DOHH2 (cell line): ENCODE measurements around the gene PAM.
"Not testable (repeated sequence)": the region's sequence is repeated elsewhere in the genome, so short reads cannot be mapped to it uniquely, and the experiment has no call there.

Experiments
- H3F3A ChIP-seq: fragments of 200-600 bp; sonication (generic), shearing (Covaris generic); 2 replicates; pipeline ENCODE4 v1.6.0; 2016; ENCODE audit warnings: antibody characterized with exemption, mild to moderate bottlenecking; ENCODE audit not compliant: control insufficient read depth, insufficient read depth
- H3K27ac ChIP-seq: fragments of 200-600 bp; sonication (generic); 2 replicates; pipeline ENCODE4 v1.5.1; 2014; ENCODE audit warnings: low read depth, mild to moderate bottlenecking, low read length, moderate library complexity
- H3K27me3 ChIP-seq: fragments of 200-600 bp; sonication (generic); 2 replicates; pipeline ENCODE4 v1.6.1; 2014; ENCODE audit warnings: mild to moderate bottlenecking, low read length, mixed read lengths; ENCODE audit not compliant: control insufficient read depth
- H3K36me3 ChIP-seq: fragments of 200-600 bp; sonication (generic); 2 replicates; pipeline ENCODE4 v1.6.1; 2014; ENCODE audit warnings: mild to moderate bottlenecking, low read length, moderate library complexity, mixed read lengths; ENCODE audit not compliant: control insufficient read depth
- H3K4me1 ChIP-seq: fragments of 200-600 bp; sonication (generic); 2 replicates; pipeline ENCODE4 v1.6.1; 2014; ENCODE audit warnings: mild to moderate bottlenecking, low read length, mixed read lengths; ENCODE audit not compliant: control insufficient read depth
- H3K4me2 ChIP-seq: fragments of 200-600 bp; sonication (generic); 2 replicates; pipeline ENCODE4 v1.6.0; 2014; ENCODE audit warnings: mild to moderate bottlenecking, low read length, moderate library complexity
- H3K4me3 ChIP-seq: fragments of 200-600 bp; sonication (generic); 2 replicates; pipeline ENCODE4 v1.5.1; 2014; ENCODE audit warnings: mild to moderate bottlenecking, low read length, mixed read lengths
- H3K79me2 ChIP-seq: fragments of 200-600 bp; sonication (generic); 2 replicates; pipeline ENCODE4 v1.6.1; 2014; ENCODE audit warnings: mild to moderate bottlenecking, low read length, mixed read lengths; ENCODE audit not compliant: control insufficient read depth
- H3K9me2 ChIP-seq: fragments of 200-600 bp; sonication (generic); replicated peaks from 2 replicates; pipeline ENCODE4 v1.6.1; 2014; ENCODE audit warnings: mild to moderate bottlenecking, low read length, mixed read lengths; ENCODE audit not compliant: control insufficient read depth
- H3K9me3 ChIP-seq: fragments of 200-600 bp; sonication (generic); 2 replicates; pipeline ENCODE4 v1.6.1; 2014; ENCODE audit warnings: antibody characterized with exemption, low read length, mixed read lengths; ENCODE audit not compliant: control insufficient read depth, insufficient read depth
- H4K20me1 ChIP-seq: fragments of 200-600 bp; sonication (generic); 2 replicates; pipeline ENCODE4 v1.6.0; 2014; ENCODE audit warnings: low read depth, mild to moderate bottlenecking, antibody characterized with exemption, low read length, moderate library complexity; ENCODE audit not compliant: control insufficient read depth, insufficient read depth
- EZH2phosphoT487 ChIP-seq: fragments of 200-600 bp; sonication (generic); IDR thresholded peaks from 2 replicates; pipeline ENCODE4 v1.6.1; 2017; ENCODE audit warnings: borderline replicate concordance, mild to moderate bottlenecking, antibody characterized with exemption, low read length, moderate library complexity, mixed read lengths
- TF ChIP-seq, protein P1 (sequence below): fragments of 200-600 bp; sonication (generic); IDR thresholded peaks from one replicate; pipeline ENCODE4 v1.5.1; 2014; ENCODE audit warnings: antibody characterized with exemption, mild to moderate bottlenecking, low read depth, low read length; ENCODE audit not compliant: poor library complexity, severe bottlenecking

PAM gene

DNA sequence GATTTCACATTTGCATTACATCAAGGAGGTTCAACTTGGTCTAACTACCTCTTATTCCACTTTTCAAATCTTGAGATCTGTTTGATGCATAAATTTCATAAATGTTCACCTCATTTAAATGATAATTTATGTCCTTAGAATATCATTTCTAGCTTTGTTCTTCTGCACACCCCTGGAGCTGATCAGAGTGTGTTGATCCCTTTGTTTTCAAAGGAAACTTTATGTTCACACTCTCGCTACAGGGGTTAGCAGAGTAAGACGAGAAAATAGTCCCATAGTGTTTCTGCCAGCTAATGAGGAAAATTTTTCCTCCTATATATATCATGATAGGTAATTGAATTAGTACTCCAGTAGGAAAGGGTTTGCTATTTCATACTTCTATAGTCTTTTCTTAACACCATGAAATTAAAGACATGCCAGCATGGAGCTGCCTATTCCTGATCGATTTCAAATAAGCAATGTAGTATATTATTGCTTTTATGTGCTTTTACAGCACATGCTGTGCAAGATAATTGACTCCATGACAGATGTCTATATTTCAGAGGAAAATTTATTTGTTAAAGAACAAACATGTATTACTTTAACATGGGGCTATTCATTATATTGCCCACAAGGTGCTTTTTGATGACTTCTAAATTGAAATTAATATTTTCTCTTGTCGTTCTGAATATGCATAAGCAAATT, 4.8 kb upstream of the PAM start:
- H3K27me3 ChIP-seq, result peaks cover 15% of the 10 kb centered on the region
- H3K27ac ChIP-seq, result no peak overlapping the region
- H3K9me3 ChIP-seq, result no peaks in the 10 kb centered on the region
- H3K79me2 ChIP-seq, result no peaks in the 10 kb centered on the region
- TF ChIP-seq, protein P1, sequence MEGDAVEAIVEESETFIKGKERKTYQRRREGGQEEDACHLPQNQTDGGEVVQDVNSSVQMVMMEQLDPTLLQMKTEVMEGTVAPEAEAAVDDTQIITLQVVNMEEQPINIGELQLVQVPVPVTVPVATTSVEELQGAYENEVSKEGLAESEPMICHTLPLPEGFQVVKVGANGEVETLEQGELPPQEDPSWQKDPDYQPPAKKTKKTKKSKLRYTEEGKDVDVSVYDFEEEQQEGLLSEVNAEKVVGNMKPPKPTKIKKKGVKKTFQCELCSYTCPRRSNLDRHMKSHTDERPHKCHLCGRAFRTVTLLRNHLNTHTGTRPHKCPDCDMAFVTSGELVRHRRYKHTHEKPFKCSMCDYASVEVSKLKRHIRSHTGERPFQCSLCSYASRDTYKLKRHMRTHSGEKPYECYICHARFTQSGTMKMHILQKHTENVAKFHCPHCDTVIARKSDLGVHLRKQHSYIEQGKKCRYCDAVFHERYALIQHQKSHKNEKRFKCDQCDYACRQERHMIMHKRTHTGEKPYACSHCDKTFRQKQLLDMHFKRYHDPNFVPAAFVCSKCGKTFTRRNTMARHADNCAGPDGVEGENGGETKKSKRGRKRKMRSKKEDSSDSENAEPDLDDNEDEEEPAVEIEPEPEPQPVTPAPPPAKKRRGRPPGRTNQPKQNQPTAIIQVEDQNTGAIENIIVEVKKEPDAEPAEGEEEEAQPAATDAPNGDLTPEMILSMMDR, result no peak
- no peak for TF ChIP-seq EZH2phosphoT487
- H3K36me3 ChIP-seq, result no peaks in the 10 kb centered on the region
- no peaks in the 10 kb centered on the region for H4K20me1 ChIP-seq
- H3K9me2 ChIP-seq, result no peaks in the 10 kb centered on the region
- H3F3A ChIP-seq, result no peaks in the 10 kb centered on the region
- no peak overlapping the region for H3K4me3 ChIP-seq
- no peak overlapping the region for H3K4me2 ChIP-seq
- peaks cover 14% of the 10 kb centered on the region for H3K4me1 ChIP-seq

DNA sequence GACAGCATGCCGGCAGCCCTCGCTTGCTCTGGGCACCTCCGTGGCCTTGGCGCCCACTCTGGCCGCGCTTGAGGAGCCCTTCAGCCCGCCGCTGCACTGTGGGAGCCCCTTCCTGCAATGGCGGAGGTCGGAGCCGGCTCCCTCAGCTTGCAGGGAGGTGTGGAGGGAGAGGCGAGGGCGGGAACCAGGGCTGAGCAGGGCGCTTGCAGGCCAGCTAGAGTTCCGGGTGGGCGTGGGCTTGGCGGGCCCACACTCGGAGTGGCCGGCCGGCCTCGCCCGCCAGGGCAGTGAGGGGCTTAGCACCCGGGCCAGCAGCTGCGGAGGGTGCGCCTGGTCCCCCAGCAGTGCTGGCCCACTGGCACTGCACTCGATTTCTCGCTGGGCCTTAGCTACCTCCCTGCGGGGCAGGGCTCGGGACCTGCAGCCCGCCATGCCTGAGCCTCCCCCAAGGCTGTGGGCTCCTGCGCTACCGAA, 3.2 kb upstream of the PAM start:
- H3K27ac ChIP-seq, H3K36me3 ChIP-seq, H3F3A ChIP-seq, H3K9me2 ChIP-seq, H3K79me2 ChIP-seq, H3K4me2 ChIP-seq, H3K4me3 ChIP-seq, H4K20me1 ChIP-seq, H3K9me3 ChIP-seq: not testable (repeated sequence)
- Histone ChIP-seq H3K4me1 (peaks cover 24% of the 10 kb centered on the region), H3K27me3 (peaks cover 15% of the 10 kb centered on the region)

DNA sequence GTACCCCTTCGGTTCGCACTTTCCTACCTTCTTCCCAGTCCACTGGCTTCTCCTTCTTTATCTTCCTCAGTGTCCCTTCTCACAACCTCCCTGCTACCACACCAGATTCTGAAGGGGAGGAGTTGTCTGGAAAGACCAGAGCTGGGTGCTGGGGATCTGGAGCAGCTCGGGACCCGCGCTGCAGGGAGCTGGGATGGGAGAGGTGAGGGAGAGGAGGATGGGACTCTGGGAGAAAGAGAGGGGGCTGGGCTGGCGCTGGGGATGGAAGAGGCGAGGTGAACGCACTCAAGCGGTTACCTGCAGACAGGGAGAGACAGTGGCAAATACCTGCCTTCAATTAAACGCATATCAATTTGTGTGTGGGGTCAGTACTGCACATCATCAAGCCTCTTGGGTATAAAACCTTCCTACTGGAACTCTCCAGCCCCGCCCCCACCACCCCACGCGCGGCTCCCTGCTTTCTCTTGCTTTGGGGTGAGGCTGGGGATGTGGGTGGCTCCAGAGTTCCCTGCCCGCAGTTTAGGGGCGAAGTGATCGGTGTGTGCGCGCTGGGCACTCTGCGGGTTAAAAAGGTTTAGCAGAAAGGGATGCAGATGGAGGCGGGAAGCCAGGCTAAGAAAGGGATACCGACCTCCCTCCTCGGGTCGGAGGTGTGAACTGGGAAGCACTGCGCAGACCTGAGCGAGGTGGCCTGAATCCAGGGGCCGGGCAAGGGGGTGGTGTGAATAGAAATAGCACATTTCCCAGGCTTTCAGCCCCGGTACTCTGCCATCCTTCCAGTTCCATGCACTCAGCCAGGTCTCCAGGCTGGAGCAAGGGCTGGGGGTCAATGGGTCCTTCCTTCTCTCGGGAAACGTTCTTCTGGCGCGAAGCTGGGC, 977 bp upstream of the PAM start:
- Histone ChIP-seq H3K4me2 (peak overlapping the region; percentile 92), H3K79me2 (0 out of 2 replicates have a peak, but pooled peaks cover 3% of the 10 kb centered on the region), H3K36me3 (no peaks in the 10 kb centered on the region), H3K9me2 (no peaks in the 10 kb centered on the region), H3K27me3 (peaks cover 13% of the 10 kb centered on the region), H3K9me3 (no peaks in the 10 kb centered on the region), H4K20me1 (no peaks in the 10 kb centered on the region), H3F3A (no peaks in the 10 kb centered on the region), H3K4me3 (peak overlapping the region; percentile 79), H3K27ac (no peak overlapping the region), H3K4me1 (peaks cover 18% of the 10 kb centered on the region)
- TF ChIP-seq, protein P1, result no peak
- TF ChIP-seq EZH2phosphoT487, result no peak
